Thoracic aorta (tissue), 2 donors: Measurements from ENCODE around the gene SMYD4. TPM values are rescaled to one million over a fixed set of nuclear protein-coding genes. Genes with fewer than 3 reads are reported as not detected.

ENCODE experiments used
- ATAC-seq: fragments of 150-250 bp; one replicate; pipeline ENCODE4 v1.8.0; 2017; ENCODE audit warnings: low read depth; ENCODE audit not compliant: insufficient number of reproducible peaks, low FRiP score
- DNase-seq: peaks from one replicate; pipeline ENCODE4 v3.0.0-alpha.2; 2020; ENCODE audit warnings: low spot score
- H3K27ac ChIP-seq, 2 donors: fragments of 200-600 bp; sonication (generic); 1 replicate in 1 of 2; 2 replicates in 1 of 2; pipeline ENCODE4 v1.5.1; 2016; ENCODE audit warnings: mild to moderate bottlenecking in 2 of 2, moderate library complexity in 2 of 2
- H3K27me3 ChIP-seq: fragments of 200-600 bp; sonication (generic); replicated peaks from 2 replicates; pipeline ENCODE4 v1.6.0; 2016; ENCODE audit warnings: mild to moderate bottlenecking; ENCODE audit not compliant: insufficient read depth
- H3K36me3 ChIP-seq: fragments of 200-600 bp; sonication (generic); one replicate; pipeline ENCODE4 v1.5.1; 2016
- H3K4me1 ChIP-seq, 2 donors: fragments of 200-600 bp; sonication (generic); 1 replicate in 1 of 2; 2 replicates in 1 of 2; pipeline versions ENCODE4 v1.5.1 to v1.6.0; 2016; ENCODE audit warnings: low read depth in 2 of 2, mild to moderate bottlenecking in 1 of 2; ENCODE audit not compliant: control insufficient read depth in 1 of 2
- H3K4me3 ChIP-seq: fragments of 200-600 bp; sonication (generic); 2 replicates; pipeline ENCODE4 v1.5.1; 2016; ENCODE audit warnings: mild to moderate bottlenecking
- H3K9me3 ChIP-seq: fragments of 200-600 bp; sonication (generic); 2 replicates; pipeline ENCODE4 v1.5.1; 2016
- total RNA-seq, 2 donors: library from RNA; depleted of rRNA; stranded (reverse); fragments of >200 nt; gene quantifications; one replicate each; pipeline versions ENCODE4 v1.1.0 to v1.2.3, GENCODE V29; 2016
- TF ChIP-seq, protein P1 (sequence below): fragments of 200-600 bp; sonication (generic); IDR thresholded peaks from one replicate; pipeline ENCODE4 v1.5.1; 2019; ENCODE audit warnings: antibody characterized with exemption

SMYD4 gene
- total RNA-seq, 2 donors from 2014 or later: 12.6 to 13.3 TPM

GRCh38 chr17:1808644-1809043, 21.1 kb downstream of the SMYD4 start:
- no peaks in the 10 kb centered on the region for H3K4me1 ChIP-seq

GRCh38 chr17:1807890-1808289, 21.8 kb downstream of the SMYD4 start:
- no peaks in the 10 kb centered on the region for H3K4me1 ChIP-seq
- no peak for ATAC-seq
- H3K27ac ChIP-seq: no peak overlapping the region
- H3K9me3 ChIP-seq: no peaks in the 10 kb centered on the region
- no peaks in the 10 kb centered on the region for H3K27me3 ChIP-seq
- peaks cover 13% of the 10 kb centered on the region for H3K36me3 ChIP-seq
- no peak for DNase-seq
- no peak overlapping the region for H3K4me3 ChIP-seq
- TF ChIP-seq, protein P1, sequence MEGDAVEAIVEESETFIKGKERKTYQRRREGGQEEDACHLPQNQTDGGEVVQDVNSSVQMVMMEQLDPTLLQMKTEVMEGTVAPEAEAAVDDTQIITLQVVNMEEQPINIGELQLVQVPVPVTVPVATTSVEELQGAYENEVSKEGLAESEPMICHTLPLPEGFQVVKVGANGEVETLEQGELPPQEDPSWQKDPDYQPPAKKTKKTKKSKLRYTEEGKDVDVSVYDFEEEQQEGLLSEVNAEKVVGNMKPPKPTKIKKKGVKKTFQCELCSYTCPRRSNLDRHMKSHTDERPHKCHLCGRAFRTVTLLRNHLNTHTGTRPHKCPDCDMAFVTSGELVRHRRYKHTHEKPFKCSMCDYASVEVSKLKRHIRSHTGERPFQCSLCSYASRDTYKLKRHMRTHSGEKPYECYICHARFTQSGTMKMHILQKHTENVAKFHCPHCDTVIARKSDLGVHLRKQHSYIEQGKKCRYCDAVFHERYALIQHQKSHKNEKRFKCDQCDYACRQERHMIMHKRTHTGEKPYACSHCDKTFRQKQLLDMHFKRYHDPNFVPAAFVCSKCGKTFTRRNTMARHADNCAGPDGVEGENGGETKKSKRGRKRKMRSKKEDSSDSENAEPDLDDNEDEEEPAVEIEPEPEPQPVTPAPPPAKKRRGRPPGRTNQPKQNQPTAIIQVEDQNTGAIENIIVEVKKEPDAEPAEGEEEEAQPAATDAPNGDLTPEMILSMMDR: no peak

More at GRCh38 chr17:1808644-1809043, 21.1 kb downstream of the SMYD4 start:
- peaks cover 13% of the 10 kb centered on the region for H3K36me3 ChIP-seq
- no peaks in the 10 kb centered on the region for H3K27me3 ChIP-seq
- ATAC-seq (no peak), DNase-seq (no peak)
- H3K9me3 ChIP-seq: no peaks in the 10 kb centered on the region
- no peak overlapping the region for H3K4me3 ChIP-seq
- TF ChIP-seq, protein P1: no peak
- no peak overlapping the region for H3K27ac ChIP-seq

DNA sequence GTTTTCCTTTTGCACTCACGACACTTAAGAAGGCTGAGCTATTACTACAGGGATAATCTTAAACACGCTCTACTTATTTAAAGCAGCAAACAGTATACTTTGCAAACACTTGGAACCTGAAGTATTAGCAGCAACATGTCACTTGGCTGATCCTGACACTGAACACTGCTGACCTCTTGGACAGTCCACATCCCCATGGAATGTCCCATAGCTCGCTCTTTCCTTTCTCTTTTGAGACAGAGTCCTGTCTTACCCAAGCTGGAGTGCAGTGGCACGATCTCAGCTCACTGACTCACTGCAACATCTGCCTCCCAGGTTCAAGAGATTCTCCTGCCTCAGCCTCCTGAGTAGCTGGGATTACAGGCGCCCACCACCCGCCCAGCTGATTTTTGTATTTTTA, 26.4 kb downstream of the SMYD4 start:
- Histone ChIP-seq H3K27ac (no peak overlapping the region), H3K4me1 (no peaks in the 10 kb centered on the region), H3K4me3 (no peak overlapping the region), H3K27me3 (no peaks in the 10 kb centered on the region), H3K36me3 (peaks cover 11% of the 10 kb centered on the region), H3K9me3 (no peaks in the 10 kb centered on the region)
- TF ChIP-seq, protein P1: no peak
- DNase-seq (no peak), ATAC-seq (no peak)

- TF ChIP-seq, protein P1: no peak
- ATAC-seq: no peak
These were observed 27.3 kb downstream of the SMYD4 start for GRCh38 chr17:1802429-1802828.

DNA sequence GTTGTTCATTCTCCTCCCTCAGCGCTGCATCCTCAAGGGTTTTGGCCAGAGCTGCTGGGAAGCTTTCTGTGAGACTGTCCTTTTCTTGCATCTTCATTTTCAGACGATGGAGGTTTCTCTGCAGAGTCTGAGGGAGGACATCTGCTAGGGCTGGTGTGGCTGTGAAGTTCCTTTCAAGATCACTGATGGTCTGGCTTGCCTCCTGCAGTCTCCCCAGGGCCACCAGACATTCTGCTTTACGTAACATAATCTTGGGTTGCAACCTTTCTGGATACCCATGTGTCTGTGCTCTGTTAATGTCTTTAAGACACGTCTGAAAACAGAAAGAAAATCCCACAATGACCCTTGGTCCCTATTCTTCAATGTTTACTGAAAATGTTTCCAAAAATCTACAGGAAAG, 29.0 kb downstream of the SMYD4 start:
- no peak overlapping the region for H3K4me3 ChIP-seq
- peaks cover 11% of the 10 kb centered on the region for H3K36me3 ChIP-seq
- TF ChIP-seq, protein P1: no peak
- ATAC-seq (no peak), DNase-seq (no peak)
- H3K27me3 ChIP-seq: no peaks in the 10 kb centered on the region
- H3K4me1 ChIP-seq: peaks cover 12 to 18% of the 10 kb centered on the region in 2 donors
- H3K9me3 ChIP-seq: no peaks in the 10 kb centered on the region
- H3K27ac ChIP-seq: no peak overlapping the region

More at GRCh38 chr17:1802429-1802828, 27.3 kb downstream of the SMYD4 start:
- Histone ChIP-seq H3K36me3 (peaks cover 11% of the 10 kb centered on the region), H3K9me3 (no peaks in the 10 kb centered on the region), H3K4me3 (no peak overlapping the region), H3K27me3 (no peaks in the 10 kb centered on the region), H3K27ac (no peak overlapping the region), H3K4me1 (peaks cover under 1 to 2% of the 10 kb centered on the region in 2 donors)
- DNase-seq: no peak
